T-helper 2 cell treated with Interferon-gamma antibody and Interleukin-4, amounts not matched to agents 5 μg/mL and 100 μg/mL, for 36 hours (primary cell): Measurements from ENCODE around the gene CAMKK1.
A peak's percentile ranks its signal among the peaks of the same experiment; 100 is the strongest.
"Not testable (repeated sequence)": the region's sequence is repeated elsewhere in the genome, so short reads cannot be mapped to it uniquely, and the experiment has no call there.

Source experiments
- DNase-seq: peaks from one replicate; pipeline ENCODE4 v3.0.0; 2021; ENCODE audit warnings: low spot score
- H3K27ac Mint-ChIP-seq: one replicate; pipeline ENCODE4 v1.8.0; 2021; ENCODE audit warnings: mild to moderate bottlenecking, mixed read lengths
- H3K27me3 Mint-ChIP-seq: one replicate; pipeline ENCODE4 v1.8.0; 2021; ENCODE audit warnings: low read depth, mixed read lengths
- H3K36me3 Mint-ChIP-seq: one replicate; pipeline ENCODE4 v1.8.0; 2021; ENCODE audit warnings: low read depth, mixed read lengths
- H3K4me1 Mint-ChIP-seq: one replicate; pipeline ENCODE4 v1.8.0; 2021; ENCODE audit warnings: low read depth, mixed read lengths
- H3K4me3 Mint-ChIP-seq: one replicate; pipeline ENCODE4 v1.8.0; 2022; ENCODE audit warnings: mild to moderate bottlenecking, moderate library complexity, mixed read lengths
- H3K9me3 Mint-ChIP-seq: one replicate; pipeline ENCODE4 v1.8.0; 2021; ENCODE audit warnings: mixed read lengths

Gene CAMKK1

DNA sequence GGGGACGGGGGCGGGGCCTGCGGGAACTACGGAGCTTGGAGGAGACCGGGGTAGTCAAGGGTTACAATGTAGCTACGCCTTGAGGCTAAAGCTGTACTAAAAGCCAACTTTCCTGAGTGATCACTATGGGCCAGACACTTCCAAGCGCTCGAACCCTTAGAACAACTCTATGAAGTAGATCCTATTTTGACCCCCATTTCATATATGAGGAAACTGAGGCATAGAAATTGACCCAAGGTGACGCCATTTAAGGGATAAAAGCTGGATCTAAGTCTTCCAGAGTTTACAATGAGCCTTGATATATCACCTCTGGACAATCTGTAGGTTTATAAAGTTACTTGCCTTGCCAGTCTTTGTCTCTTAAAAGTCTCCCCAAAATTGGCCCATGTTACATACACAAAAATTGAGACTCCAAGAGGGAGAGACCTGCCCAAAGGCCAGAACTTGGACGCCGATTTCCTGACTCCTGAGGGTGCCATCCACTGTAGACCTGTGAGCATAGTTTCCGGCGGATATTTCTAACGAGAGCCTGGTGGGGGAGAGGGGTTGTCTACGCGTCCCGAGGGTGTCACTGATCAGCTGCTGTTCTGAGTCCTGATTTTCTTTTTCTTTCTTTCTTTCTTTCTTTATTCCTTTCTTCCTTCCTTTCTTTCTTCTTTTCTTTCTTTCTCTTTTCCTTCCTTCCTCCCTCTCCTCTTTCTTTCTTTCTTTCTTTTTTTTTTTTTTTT, 46.3 kb downstream of the CAMKK1 start:
- no peak for DNase-seq
- Mint-ChIP-seq H3K36me3 (peaks cover 20% of the 10 kb centered on the region), H3K27me3 (peaks cover 6% of the 10 kb centered on the region), H3K9me3 (no peaks in the 10 kb centered on the region), H3K27ac (peak overlapping the region; percentile 1), H3K4me3 (peak overlapping the region; percentile 91), H3K4me1 (peaks cover 13% of the 10 kb centered on the region)

DNA sequence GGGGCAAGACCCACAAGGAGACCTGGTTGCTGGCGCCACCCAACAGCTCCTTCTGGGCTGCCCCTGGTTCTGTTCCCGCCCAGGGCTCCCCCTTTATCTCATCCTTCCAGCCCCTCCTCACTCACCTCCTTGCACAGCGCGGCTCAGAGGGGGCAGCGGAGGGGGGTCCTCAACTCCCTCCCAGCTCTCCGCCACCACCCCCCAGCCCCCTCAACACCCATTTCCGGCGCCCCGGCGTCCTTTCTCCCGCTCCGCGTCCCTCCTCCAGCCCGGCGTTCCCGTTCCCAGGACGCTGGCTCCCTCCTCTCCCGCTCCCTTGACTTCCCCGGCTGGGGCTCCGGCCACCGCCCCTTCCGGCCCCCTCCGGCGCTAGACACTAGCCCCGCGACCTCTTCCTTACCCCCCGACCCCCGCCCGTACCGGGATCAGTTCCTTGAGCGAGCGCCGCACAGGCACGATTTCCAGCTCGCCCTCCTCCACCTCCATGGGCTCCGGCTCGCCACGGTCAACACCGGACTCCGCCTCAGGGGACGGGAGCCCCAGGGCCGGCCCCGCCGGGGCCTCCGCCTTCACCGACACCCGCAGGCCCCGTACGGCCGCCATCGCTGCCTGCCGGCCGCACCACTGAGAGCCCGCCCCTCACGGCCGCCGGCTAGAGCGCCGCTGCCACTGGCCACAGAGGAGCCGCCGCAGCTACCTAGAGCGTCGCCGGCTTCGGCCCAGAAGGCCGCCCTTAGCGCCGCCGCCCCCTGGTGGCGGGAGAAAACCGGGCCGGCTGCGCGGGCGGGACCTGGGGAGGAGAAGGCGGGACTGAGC, 47.0 kb downstream of the CAMKK1 start, which contains the start of gene NCBP3:
TSS of gene NCBP3 (minus strand) at position 626 of the 816 bp plus-strand sequence. CDS start at position 603, 23 bp downstream.
- peaks cover 26% of the 10 kb centered on the region for H3K36me3 Mint-ChIP-seq
- peak within 1 kb of the TSS; percentile 91 for H3K4me3 Mint-ChIP-seq
- peaks cover 6% of the 10 kb centered on the region for H3K27me3 Mint-ChIP-seq
- DNase-seq: peak; percentile 91
- peak within 1 kb of the TSS; percentile 91 for H3K27ac Mint-ChIP-seq
- peaks cover 13% of the 10 kb centered on the region for H3K4me1 Mint-ChIP-seq
- no peaks in the 10 kb centered on the region for H3K9me3 Mint-ChIP-seq

DNA sequence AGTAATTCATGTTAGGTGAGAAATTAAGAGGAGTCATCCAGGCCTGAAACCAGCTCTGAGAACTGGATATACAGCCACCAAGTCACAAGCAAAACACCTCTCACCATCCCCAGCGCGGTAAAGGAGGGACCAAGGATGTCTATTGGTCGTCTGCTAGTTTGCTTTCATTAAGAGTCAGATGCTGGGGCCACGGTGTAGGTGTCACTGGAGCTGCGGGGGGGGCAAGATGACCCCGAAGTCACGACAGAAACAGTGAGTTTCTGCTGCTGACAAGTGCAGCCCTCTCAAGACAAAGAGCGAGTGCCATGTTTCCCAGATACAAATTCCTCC, 47.6 kb downstream of the CAMKK1 start:
- Mint-ChIP-seq H3K4me3 (peak overlapping the region; percentile 91), H3K27ac (peak overlapping the region; percentile 91), H3K4me1 (peaks cover 16% of the 10 kb centered on the region), H3K27me3 (peaks cover 6% of the 10 kb centered on the region), H3K9me3 (no peaks in the 10 kb centered on the region), H3K36me3 (peaks cover 31% of the 10 kb centered on the region)
- DNase-seq: peak; percentile 51

DNA sequence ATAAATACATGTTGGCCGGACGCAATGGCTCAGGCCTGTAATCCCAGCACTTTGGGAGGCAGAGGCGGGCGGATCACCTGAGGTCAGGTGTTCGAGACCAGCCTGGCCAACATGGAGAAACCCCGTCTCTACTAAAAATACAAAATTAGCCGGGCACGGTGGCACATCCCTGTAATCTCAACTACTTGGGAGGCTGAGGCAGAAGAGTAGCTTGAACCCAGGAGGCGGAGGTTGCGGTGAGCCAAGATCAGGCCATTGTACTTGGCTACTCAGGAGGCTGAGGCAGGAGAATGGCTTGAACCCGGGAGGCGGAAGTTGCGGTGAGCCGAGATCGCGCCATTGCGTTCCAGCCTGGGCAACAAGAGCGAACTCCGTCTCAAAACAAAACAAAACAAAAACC, 48.3 kb downstream of the CAMKK1 start:
- DNase-seq, H3K27me3 Mint-ChIP-seq, H3K9me3 Mint-ChIP-seq: not testable (repeated sequence)
- Mint-ChIP-seq H3K4me1 (peaks cover 16% of the 10 kb centered on the region), H3K4me3 (peak overlapping the region; percentile 91), H3K27ac (peak overlapping the region; percentile 20), H3K36me3 (peaks cover 38% of the 10 kb centered on the region)

DNA sequence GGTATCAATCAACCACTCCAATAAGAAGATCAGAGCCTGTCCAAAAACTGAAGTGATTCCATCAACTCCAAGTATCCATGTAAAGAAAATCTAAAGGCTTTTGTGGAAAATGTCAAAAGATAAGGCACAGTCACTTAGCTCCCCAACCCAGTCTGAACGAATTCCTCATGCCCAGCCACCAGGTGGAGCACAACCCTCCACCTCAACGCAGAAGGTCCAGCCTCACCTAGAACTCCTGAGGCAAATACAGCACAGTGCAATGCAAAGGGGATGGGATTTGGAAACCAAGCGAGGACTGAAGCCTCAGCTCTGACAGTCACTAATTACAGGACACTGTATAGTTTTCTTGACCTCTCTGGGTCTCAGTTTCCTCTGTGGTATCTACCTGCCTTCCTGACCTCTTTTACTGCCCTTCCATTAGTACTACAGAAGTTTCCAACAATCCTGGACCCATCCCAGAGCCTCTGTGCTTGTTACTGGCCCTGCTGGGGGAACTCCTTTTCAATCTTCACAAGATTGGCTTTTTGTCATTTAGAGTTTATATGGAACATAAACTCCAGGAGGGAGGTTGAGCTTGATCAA, 48.8 kb downstream of the CAMKK1 start:
- no peaks in the 10 kb centered on the region for H3K9me3 Mint-ChIP-seq
- H3K4me1 Mint-ChIP-seq: peaks cover 16% of the 10 kb centered on the region
- H3K4me3 Mint-ChIP-seq: peak overlapping the region; percentile 91
- peak overlapping the region; percentile 5 for H3K27ac Mint-ChIP-seq
- DNase-seq: peak; percentile 31
- H3K36me3 Mint-ChIP-seq: peaks cover 41% of the 10 kb centered on the region
- H3K27me3 Mint-ChIP-seq: no peaks in the 10 kb centered on the region

DNA sequence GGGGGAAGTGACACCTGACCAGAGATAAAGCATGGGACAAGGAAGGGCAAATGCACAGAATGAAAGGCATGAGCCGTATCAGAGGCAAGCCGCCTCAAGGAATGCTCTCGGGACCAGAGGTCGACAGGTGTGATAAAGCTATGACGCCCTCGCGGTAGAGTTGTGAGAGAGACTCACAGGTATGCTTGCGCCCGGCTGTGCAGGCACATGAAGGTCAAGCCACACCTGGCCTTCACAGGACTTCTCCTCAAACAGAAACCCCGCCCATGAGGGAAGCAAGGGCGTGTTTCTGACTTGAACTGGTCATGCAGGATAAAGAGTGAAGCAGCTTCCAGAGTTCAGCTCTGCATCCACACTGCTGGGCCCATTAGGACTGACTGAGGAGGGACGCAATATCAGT, 54.6 kb downstream of the CAMKK1 start:
- peaks cover 51% of the 10 kb centered on the region for H3K36me3 Mint-ChIP-seq
- no peak for DNase-seq
- H3K27me3 Mint-ChIP-seq: no peaks in the 10 kb centered on the region
- no peak overlapping the region for H3K4me3 Mint-ChIP-seq
- H3K4me1 Mint-ChIP-seq: peaks cover 7% of the 10 kb centered on the region
- no peak overlapping the region for H3K27ac Mint-ChIP-seq
- no peaks in the 10 kb centered on the region for H3K9me3 Mint-ChIP-seq

DNA sequence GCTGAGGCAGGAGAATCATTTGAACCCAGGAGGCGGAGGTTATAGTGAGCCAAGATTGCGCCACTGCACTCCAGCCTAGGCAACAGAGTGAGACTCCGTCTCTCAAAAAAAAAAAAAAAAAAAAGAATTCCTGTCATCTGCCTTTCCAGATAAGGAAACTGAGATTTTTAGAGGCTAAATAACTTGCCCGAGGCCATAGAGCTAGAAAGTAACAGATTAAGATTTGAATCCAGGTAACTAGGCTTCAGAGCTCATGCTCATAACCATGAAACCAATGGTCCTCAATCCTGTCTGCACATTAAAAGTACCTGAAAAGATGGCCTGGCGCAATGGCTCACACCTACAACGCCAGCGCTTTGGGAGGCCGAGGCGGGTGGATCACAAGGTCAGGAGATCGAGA, 56.3 kb downstream of the CAMKK1 start:
- Mint-ChIP-seq H3K27ac (no peak overlapping the region), H3K4me1 (peaks cover 7% of the 10 kb centered on the region), H3K36me3 (peaks cover 43% of the 10 kb centered on the region)

DNA sequence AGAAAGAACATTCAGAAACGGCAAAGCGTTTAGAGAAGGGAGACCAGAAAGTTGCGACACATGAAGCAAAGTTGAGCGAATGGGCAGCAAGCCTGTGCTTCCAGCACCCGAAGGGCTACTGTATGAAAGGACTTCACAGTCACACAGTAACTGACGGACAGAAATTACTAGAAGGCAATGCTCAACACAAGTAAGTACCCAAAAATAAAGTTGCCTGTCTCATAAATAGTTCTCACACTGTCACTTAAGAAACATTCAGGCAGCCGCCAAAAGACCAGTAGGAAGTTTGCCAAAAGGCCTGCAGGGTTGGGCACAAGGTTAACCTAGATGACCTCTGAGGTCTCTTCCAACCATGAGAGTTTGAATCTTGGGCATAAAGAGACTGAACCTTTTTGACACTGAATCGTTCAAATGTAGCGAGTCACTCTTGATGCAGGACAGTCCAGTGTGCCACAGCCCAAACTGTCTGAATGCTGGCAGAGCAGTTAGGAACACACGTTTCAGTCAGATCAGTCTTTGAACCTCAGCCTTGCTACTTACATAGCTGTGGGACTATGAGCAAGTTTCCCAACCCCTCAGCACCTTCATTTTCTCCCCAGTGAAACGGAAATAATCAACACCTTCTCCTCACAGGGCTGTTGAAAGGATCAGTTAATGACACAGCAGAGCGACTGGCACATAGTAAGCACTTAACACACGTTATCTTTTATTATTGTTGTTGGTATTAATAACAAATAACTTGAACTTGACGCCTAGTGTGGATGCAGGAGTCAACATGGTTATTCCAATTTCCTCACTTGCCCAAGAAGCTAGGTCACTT, 57.2 kb downstream of the CAMKK1 start:
- DNase-seq: no peak
- Mint-ChIP-seq H3K9me3 (no peaks in the 10 kb centered on the region), H3K27ac (no peak overlapping the region), H3K36me3 (peaks cover 35% of the 10 kb centered on the region), H3K4me3 (no peak overlapping the region), H3K4me1 (peaks cover 6% of the 10 kb centered on the region), H3K27me3 (no peaks in the 10 kb centered on the region)

More for the DNA sequence above, 56.3 kb downstream of the CAMKK1 start:
- Mint-ChIP-seq H3K27me3 (no peaks in the 10 kb centered on the region), H3K9me3 (no peaks in the 10 kb centered on the region), H3K4me3 (no peak overlapping the region)
- DNase-seq: no peak

DNA sequence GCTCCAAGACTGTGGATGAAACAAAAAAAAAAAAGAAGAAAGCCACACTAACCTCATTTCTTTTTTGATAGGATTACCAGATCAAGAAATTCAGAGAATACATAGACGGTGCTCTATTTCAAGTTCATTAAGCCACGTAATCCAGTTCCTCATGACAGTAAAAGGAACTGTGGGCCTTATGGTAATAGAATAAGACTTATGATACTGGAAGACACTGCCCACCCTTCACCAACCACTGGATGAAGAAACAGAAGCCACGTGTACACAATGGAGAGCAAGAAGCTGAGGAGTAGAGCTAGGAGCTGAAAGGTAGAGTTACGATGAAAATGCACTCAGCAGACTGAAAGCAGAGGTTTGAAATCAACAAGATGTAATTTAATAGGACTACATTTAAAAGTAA, 58.0 kb downstream of the CAMKK1 start:
- no peaks in the 10 kb centered on the region for H3K9me3 Mint-ChIP-seq
- DNase-seq: no peak
- peaks cover 28% of the 10 kb centered on the region for H3K36me3 Mint-ChIP-seq
- H3K4me3 Mint-ChIP-seq: no peak overlapping the region
- no peaks in the 10 kb centered on the region for H3K27me3 Mint-ChIP-seq
- H3K4me1 Mint-ChIP-seq: peaks cover 7% of the 10 kb centered on the region
- H3K27ac Mint-ChIP-seq: peak overlapping the region; percentile 33

DNA sequence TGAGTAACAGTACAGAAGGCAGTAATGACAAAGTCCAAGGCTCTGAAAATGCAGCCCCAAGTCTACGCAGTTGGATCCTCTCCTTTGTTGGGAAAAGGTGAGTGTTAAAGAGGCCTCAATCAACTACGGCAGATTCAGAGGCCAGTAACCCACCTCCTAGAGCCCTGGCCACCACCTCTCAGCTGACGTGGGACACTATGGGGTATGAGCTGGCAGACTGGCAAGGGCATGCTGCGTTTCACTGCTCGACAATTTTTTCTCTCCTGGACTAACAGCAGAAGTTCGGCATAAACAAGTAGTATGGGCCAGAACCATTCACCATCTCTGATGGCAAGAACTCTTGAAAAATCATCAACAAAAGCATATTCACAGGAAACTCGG, 64.0 kb downstream of the CAMKK1 start:
- Mint-ChIP-seq H3K27ac (no peak overlapping the region), H3K4me3 (no peak overlapping the region), H3K4me1 (peaks cover 12% of the 10 kb centered on the region), H3K36me3 (peaks cover 36% of the 10 kb centered on the region), H3K27me3 (no peaks in the 10 kb centered on the region), H3K9me3 (no peaks in the 10 kb centered on the region)
- no peak for DNase-seq

DNA sequence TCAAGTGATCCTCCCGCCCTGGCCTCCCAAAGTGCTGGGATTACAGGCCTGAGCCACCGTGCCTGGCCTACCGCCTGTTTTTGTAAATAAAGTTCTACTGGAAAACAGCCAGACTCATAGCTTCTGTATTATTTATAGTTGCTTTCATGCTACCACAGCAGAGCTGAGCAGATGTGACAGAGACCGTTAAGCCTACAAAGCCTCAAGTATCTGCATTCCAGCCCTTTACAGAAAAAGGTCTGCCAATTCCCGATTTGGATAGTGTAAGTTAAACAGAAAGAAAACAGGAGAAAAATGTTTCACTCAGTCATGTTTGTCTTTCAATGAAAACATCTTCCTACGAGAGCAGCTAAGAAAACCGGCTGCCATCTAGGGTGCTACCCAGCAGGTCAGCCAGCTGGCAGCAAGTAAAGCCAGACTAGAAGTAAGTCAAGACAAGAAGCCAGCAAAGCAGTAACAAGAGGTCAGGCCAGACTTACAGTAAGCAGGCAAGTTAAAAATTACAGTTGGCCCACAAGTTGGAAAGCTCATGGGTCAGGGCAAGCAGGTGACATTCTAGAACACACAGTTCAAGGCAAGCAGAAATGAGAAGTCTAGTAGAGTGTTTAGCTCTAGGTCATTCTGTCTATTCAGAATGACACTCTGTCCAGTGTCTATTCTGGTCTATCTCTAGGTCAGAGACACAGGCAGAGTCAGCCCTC, 64.6 kb downstream of the CAMKK1 start:
- Mint-ChIP-seq H3K9me3 (no peaks in the 10 kb centered on the region), H3K27ac (no peak overlapping the region), H3K36me3 (peaks cover 34% of the 10 kb centered on the region), H3K4me3 (no peak overlapping the region), H3K27me3 (no peaks in the 10 kb centered on the region), H3K4me1 (peaks cover 12% of the 10 kb centered on the region)
- no peak for DNase-seq

DNA sequence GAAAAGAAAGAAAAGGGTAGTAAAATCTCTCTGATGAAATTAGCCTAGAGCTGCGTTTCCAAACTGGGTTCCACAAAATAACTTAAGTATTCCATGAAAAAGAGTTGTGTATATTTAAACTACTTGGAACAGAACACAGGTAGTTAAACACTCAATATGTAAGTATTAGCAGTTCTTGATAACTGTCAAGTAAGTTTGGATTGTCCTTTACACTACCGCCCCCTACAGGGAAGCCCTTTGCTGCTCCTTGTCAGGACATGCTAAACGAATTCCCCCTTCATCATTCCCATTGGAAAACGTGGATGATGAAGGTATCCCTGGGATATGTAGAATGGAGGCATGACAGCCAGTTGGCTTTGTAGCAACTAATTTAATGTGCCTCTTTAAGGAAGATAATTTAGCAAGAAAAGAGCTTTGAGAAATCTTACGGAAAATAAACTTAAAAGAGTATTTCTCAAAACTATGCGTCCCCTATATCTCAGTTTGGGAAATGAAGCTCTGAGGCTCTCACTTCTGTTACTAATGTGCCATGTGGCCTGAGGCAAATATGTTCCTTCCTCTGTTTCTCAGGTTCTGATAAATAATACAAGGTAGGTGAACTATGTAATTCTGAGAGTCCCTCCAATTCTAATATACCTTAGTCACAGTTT, 65.6 kb downstream of the CAMKK1 start:
- Mint-ChIP-seq H3K36me3 (peaks cover 37% of the 10 kb centered on the region), H3K4me3 (no peak overlapping the region), H3K27ac (no peak overlapping the region), H3K4me1 (peaks cover 12% of the 10 kb centered on the region), H3K9me3 (no peaks in the 10 kb centered on the region), H3K27me3 (no peaks in the 10 kb centered on the region)
- DNase-seq: peak; percentile 44

DNA sequence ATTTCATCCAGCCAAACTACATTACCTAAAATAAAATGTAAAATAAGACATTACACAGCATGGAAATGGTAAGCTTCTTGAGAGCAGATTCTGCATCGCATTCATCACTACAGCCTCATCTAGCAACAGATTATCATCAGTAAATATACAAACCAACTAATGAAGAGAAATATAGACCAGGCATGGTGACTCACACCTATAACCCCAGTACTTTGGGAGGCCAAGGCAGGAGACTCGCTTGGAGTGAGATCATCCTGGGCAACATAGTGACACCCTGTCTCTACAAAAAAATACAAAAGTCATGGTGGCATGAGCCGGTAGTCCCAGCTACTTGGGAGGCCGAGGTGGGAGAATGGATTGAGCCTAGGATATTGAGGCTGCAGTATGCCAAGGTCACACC, 66.7 kb downstream of the CAMKK1 start:
- H3K4me1 Mint-ChIP-seq: peaks cover 12% of the 10 kb centered on the region
- H3K27me3 Mint-ChIP-seq: no peaks in the 10 kb centered on the region
- DNase-seq: no peak
- H3K9me3 Mint-ChIP-seq: no peaks in the 10 kb centered on the region
- H3K27ac Mint-ChIP-seq: no peak overlapping the region
- H3K36me3 Mint-ChIP-seq: peaks cover 44% of the 10 kb centered on the region
- no peak overlapping the region for H3K4me3 Mint-ChIP-seq
